ENCODE data around the gene SETX.

Gene SETX

GRCh38 chr9:132218208-132218607, 136.6 kb downstream of the SETX start:
- Mint-ChIP-seq H3K27ac (no peak overlapping the region), H3K9me3 (no peaks in the 10 kb centered on the region), H3K27me3 (peaks cover 27% of the 10 kb centered on the region), H3K4me1 (no peaks in the 10 kb centered on the region), H3K4me3 (no peak overlapping the region), H3K36me3 (no peaks in the 10 kb centered on the region)
- CTCF ChIA-PET = interaction anchor here (1.9 kb wide), 1 partner anchor 18 kb away, joined by 4 read pairs; no protein-coding TSS in a partner anchor
- DNase-seq = no peak

- H3K9me3 Mint-ChIP-seq = no peaks in the 10 kb centered on the region
- peaks cover 20% of the 10 kb centered on the region for H3K27me3 Mint-ChIP-seq
- H3K27ac Mint-ChIP-seq = no peak overlapping the region
- no peaks in the 10 kb centered on the region for H3K36me3 Mint-ChIP-seq
- H3K4me1 Mint-ChIP-seq = no peaks in the 10 kb centered on the region
- DNase-seq = no peak
- no peak overlapping the region for H3K4me3 Mint-ChIP-seq
- CTCF ChIA-PET = interaction anchor here (1.1 kb wide), 1 partner anchor 47 kb away, joined by 3 read pairs; no protein-coding TSS in a partner anchor
These were observed 137.7 kb downstream of the SETX start for GRCh38 chr9:132216861-132217619.

GRCh38 chr9:132214027-132214622, 140.7 kb downstream of the SETX start:
- H3K4me1 Mint-ChIP-seq = no peaks in the 10 kb centered on the region

GRCh38 chr9:132211570-132211969, 143.2 kb downstream of the SETX start:
- no peak overlapping the region for H3K4me3 Mint-ChIP-seq
- CTCF ChIA-PET = no interaction called here
- no peaks in the 10 kb centered on the region for H3K9me3 Mint-ChIP-seq
- DNase-seq = no peak
- H3K27ac Mint-ChIP-seq = no peak overlapping the region
- H3K36me3 Mint-ChIP-seq = no peaks in the 10 kb centered on the region
- H3K4me1 Mint-ChIP-seq = no peaks in the 10 kb centered on the region
- H3K27me3 Mint-ChIP-seq = peaks cover 22% of the 10 kb centered on the region

More at GRCh38 chr9:132214027-132214622, 140.7 kb downstream of the SETX start:
- H3K36me3 Mint-ChIP-seq = no peaks in the 10 kb centered on the region
- CTCF ChIA-PET = interaction anchor here (1.8 kb wide), 1 partner anchor 22 kb away, joined by 6 read pairs; no protein-coding TSS in a partner anchor
- H3K9me3 Mint-ChIP-seq = no peaks in the 10 kb centered on the region
- H3K4me3 Mint-ChIP-seq = no peak overlapping the region
- H3K27me3 Mint-ChIP-seq = peaks cover 8% of the 10 kb centered on the region
- no peak for DNase-seq
- no peak overlapping the region for H3K27ac Mint-ChIP-seq

Measured in activated naive CD4-positive, alpha-beta T cell treated with anti-CD3 and anti-CD28 coated beads, Interleukin-2, amount 10 ng/mL, durations not matched to agents 7 days and 5 days (primary cell).